Activated T-cell treated with anti-CD3 and anti-CD28 coated beads for 48 hours (primary cell): ENCODE measurements around the gene ZNF460.
"Not testable (repeated sequence)": the region's sequence is repeated elsewhere in the genome, so short reads cannot be mapped to it uniquely, and the experiment has no call there.

Experiments
- DNase-seq: peaks from one replicate; pipeline ENCODE4 v3.0.0-alpha.2; 2020; ENCODE audit warnings: low read depth

Gene ZNF460

DNA sequence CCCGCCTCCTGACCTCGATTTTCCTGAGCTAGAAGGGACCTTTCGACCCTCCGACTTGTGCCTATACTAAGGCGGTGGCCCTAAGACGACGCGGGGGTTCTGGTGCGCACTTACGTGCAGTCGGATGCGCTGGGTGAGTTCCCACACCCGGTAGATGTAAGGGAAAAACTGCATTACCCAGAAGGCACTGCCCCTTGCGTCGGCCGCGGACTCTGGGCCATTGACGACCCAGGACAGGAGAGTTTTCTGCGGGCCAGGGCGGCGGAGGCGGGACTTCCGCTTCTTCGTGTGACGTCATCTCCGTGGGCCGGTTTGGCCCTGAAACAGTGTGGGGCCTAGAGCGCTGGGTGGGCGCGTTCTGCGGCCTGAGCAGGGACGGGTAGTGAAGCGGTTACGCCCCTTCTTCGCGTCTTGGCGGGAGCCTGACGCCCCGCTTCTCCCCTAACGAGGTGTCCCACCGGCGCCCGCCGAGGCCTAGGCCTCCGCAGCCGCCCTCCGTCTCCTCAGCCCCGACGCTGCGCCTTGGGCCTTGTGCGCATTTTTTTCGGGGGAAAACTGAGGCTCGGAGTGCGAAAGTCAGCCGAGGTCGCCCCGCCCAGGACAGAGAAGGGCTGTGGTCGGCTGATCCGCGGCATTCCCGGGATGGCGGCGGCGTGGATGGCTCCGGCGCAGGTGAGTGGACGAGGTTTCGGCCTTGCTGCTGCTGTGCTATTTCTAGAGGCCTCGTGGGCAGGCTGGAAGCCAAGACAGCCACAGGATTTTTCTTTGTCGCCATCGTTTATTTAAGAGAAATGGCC lies at the start of gene ZNF460:
ZNF460 (plus strand) TSS at position 321 of the 797 bp plus-strand sequence; CDS start at position 643, 322 bp downstream.
- peak; percentile 94 for DNase-seq

DNA sequence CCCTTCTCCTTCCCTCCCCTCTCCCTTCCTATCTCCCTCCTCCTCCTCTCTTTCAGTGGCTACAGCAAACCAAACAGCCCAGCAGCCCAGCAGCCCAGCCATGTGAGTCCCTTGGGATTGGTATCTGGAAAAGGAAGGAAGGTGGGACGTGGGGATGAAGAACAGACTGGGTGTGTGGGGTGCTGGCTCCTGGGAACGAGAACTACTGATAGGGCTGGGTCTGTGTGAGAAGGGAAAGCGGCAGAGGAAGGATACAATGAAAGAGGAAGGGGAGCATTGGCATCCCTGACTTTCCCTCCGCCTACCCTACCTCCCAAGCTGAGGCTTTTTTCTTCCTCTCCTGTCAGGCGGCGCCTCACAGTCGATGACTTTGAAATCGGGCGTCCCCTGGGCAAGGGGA lies 48.6 kb upstream of the ZNF460 start:
- no peak for DNase-seq

DNA sequence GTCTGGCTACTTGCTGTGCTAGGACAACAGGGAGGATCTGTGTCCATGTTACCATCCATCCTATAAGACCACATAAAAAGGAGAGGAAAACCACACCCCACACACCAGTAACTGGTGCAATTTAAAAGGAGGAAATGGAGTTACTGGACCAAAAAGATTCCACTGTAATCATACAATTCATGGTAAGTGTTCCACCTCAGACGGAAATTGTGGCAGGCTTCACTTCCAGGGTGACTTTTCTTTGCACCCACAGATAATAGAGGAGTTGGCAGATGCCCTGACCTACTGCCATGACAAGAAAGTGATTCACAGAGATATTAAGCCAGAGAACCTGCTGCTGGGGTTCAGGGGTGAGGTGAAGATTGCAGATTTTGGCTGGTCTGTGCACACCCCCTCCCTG lies 47.1 kb upstream of the ZNF460 start:
- DNase-seq, result no peak

DNA sequence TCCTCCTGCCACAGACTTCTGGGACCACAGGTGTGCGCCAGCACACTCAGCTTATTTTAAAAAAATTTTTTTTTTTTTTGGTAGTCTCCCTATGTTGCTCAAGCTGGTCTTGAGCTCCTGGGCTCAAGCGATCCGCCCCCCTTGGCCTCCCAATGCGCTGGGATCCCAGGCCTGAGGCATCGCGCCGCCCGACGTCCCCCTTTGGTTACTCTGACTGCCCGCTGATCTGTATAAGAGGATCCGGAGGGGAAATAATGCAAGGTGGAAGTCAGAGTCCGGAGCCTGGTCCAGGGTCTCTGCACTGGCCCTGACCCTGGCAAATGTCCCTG lies 40.3 kb upstream of the ZNF460 start:
- no peak for DNase-seq

DNA sequence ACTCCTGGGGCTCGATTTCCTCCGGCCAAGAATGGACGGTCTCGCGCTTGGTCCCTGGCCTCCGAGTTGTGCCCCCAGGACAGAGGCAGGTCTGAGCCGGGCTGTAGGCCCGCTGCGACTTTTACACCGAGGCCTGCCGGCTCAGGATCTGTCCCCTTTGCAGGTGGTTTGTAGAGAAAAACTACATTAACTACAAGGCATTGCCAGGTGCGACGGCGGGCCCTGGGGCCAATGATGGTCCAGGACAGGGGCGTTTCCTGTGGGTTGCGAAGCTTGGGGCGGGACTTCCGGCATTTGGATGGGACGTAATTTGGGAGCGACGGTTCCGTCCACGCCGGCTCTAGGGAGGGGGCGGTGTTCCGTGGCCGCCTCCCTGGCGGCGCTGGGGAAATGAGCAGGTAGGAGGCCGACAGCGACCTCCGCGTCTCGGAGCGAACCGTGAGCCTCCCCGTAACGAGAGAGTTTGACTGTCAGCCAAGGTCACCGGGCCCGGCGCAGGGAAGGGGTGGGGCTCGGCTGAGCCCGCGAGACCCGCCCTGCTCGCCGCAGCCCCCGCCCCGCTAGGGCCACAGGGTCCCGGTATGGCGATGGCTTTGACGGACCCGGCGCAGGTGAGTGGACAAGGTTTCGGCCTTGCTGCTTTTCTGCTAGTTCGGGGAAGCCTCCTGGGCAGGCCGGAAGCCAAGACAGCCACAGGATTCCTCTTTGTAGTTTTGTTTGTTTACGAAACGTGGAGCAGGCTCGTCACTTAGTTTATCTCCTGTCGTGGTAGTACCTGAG lies 39.8 kb upstream of the ZNF460 start, which contains the start of gene ZNF805:
ZNF805 (plus strand) TSS at position 322 of the 780 bp plus-strand sequence; CDS start at position 582, 260 bp downstream.
- peak; percentile 91 for DNase-seq

DNA sequence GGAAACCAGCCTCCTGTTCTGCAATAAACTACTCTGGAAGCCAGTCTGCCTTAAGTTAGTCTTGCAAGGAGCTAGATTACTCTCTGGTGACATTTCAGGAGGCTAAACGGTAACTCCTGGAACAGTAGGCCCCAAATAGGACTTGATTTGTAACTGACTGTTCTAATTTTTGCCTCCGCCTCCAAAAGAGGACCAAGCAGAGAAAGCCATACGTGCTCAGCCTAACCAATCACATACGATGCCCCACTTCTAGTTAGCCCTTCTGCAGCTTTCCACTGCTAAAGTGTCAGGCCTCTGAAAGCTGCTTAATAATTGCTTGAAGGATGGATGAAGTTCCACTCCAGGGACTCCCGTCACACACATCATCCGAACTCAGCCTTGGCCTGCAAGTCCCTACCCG lies 39.1 kb upstream of the ZNF460 start:
- no peak for DNase-seq

DNA sequence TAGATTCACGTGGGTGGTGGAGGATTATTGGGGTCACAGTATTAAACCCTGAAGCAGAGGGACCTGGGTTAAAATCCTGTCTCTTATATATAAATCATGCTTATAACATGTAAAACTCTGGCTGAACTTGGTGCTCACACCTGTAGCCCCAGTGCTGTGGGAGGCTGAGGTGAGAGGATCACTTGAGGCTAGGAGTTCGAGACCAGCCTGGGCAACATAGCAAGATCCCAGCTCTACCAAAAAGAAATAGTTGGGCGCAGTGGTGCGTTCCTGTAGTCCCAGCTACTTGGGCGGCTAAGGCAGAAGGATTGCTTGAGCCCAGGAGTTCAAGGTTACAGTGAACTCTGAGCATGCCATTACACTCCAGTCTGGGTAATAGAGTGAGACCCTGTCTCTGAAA lies 37.5 kb upstream of the ZNF460 start:
- DNase-seq, result no peak

DNA sequence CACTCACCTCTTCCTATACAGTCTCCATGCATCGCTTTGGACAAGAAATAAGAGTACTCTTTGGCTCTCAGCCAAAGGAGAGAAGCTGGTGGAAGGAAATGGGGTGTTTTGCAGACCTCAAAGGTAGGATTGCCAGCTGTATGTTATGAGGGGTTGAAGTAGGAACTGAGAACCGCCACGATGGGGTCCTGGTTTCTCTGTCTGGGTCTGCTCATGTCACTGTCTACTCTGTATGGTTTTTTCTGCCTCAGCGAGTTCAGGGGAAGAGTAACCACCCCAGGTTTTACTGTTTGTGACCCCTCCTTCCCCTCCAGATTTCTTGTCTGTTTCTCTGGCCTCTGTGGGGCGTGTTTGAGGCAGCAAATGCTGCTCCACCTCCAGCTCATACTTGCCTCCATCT lies 35.8 kb upstream of the ZNF460 start:
- no peak for DNase-seq

DNA sequence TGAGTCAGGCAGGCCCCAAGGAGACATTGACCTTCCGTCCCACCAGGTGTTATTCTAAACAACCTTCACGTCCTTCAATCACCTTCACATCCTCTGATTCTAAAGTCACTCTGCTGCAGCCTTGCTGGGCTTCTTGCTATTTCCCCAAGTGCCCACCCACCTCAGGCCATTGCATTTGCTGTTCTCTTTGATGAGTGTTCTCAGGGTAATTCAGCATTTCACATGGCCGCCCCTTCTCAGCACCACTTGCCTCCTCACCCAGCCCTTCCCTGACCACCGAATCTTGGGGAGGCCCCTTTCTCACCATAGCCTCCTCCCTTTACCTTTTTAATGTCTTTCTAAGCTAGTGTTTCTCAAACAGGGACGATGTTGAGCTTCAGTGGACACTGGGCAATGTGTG lies 35.2 kb upstream of the ZNF460 start:
- no peak for DNase-seq

DNA sequence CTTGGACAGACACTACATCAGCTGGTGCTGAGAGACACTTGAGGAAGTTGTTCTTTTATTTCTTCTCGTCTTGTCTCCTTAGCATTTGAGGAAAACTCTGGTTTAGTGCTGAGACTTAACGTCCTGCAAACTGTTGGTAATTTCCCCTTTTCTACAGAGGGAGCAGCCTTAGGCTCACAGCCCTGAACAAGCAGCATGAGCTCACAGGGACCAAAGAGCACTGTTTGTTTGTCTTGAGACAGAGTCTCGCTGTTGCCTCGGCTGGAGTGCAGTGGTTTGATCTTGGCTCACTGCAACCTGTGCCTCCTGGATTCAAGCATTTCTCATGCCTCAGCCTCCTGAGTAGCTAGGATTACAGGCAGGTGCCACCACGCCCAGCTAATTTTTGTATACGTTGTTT lies 34.3 kb upstream of the ZNF460 start:
- DNase-seq, result no peak

DNA sequence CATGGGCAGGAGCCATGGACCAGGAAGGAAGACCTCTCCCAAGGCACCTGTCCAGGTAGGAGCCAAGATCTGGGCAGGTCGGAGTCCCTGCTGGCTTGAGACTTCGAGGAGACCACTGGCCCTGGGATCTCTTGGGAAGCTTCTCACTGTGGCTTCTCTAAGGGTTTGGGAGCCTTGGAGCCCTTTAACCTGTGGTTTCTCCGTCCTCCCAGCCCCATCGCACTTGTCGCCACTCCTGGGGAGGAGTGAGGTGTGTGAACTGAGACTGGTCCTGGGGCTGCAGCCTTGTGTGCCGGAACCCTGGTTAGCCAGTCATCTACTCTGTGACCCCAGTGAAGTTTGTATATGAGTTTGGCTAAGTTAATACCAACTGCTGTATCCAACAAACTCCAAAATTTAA lies 31.6 kb upstream of the ZNF460 start:
- DNase-seq, result no peak

DNA sequence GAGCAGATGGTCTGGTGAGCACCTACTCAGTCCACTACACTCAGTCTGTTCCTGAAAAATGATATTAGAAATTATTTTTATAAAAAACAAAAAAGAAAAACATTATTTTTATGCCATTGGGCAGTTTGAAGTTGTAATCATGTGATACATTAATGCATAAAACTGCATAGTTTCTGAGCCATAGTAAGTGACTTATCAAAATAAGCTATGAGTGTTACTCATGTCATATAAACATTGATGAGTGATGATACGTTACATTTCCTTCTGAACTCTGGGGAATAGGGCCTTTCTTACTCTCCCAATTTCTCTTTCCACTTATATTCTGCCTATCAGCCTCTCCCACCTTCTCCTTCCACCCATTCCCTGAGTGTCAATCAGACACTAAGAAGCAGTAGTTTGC lies 31.0 kb upstream of the ZNF460 start:
- no peak for DNase-seq

DNA sequence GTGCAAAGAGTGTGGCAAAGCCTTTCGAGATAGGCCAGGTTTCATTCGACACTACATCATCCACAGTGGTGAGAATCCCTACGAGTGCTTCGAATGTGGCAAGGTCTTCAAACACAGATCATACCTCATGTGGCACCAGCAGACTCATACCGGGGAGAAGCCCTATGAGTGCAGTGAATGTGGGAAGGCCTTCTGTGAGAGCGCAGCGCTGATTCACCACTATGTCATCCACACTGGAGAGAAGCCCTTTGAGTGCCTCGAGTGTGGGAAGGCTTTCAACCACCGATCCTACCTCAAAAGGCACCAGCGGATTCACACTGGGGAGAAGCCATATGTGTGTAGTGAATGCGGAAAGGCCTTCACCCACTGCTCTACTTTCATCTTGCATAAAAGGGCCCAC lies 26.5 kb upstream of the ZNF460 start:
- DNase-seq, result peak; percentile 11

DNA sequence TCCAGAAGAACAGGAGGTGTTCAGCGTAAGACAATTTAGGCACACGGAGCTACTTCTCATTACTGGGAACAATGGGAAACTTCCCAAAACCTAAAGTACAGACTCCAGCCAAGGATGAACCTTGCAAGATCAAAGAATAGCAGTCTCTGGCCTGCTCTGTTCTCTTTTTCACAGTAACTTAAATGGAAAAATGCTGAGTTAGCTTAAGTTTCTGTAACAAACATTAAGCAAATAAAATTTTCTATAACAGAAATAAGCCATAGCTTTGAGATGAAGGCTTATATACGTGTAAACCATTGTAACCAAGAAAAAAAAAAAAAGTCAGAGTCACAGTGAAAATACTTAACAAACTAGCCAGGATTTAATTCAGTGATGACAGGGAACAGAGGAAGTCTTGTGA lies 18.2 kb upstream of the ZNF460 start:
- DNase-seq, result no peak

DNA sequence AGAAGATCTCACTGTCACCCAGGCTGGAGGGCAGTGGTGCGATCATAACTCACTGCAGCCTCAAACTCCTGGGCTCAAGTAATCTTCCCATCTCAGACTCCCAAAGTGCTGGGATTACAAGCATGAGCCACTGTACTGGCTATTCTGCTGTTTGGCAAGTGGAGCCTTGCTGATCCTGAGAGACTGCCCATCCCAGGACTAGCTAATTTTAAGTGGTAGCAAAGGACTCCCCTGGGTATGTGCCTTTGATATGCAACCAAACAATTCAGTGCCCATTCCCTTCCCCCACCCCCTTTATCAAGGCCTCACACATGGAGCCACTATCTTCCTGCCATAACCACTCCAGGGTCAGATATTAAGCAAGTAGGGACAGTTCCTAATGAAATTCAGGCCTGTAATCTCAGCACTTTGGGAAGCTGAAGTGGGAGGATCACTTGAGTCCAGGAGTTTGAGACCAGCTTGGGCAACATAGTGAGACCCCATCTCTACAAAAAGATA lies 17.0 kb upstream of the ZNF460 start:
- no peak for DNase-seq

DNA sequence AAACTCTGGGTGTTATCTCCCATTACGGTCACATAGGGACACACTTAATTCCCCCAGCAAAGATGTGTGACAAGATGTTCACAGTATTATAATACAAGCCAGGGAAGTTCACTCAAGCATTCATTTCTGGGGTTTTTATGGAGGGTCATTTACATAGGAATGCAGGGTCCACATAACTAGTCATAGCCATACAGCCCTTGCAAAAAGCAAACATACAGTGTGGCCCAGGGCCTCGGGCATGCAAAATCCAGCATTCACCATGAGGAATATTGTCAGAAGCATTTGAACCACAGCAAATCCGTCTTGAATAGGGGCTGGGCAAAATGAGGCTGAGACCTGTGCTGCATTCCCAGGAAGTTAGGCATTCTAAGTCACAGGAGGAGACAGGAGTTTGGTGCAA lies 13.0 kb upstream of the ZNF460 start:
- DNase-seq, result no peak

DNA sequence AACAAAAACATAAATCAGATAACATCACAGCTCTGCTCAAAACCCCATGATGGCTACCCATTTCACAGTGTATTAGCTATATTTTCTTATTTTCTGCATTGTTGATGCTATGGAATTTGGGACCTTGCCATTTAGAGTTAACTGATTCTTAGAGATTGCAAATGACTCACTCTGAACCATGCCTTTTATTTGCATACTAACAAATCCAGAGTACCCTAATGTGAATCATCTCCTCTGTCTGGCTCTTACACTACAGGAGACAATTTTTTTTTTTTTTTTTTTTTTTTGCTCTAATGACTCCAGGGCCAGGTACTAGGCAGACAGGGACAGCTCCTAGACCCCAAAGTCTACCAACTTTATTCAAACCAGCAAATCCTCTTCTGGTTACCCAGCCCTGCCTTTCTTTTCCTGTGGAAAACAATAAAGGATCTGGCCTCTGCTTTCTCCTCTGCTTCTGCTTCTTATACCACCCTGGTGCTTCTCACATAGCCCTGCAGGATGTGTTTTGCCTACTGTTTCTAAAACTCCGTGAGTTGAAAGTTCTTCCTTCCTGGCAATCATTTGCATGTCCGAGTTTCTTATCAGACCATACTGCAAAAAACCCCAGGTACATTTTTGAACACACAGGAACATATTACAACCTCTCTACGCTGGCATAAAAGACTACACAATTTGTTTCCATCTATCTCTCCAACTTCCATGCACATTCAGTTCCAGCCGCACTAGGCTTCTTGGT lies 10.6 kb upstream of the ZNF460 start:
- no peak for DNase-seq

DNA sequence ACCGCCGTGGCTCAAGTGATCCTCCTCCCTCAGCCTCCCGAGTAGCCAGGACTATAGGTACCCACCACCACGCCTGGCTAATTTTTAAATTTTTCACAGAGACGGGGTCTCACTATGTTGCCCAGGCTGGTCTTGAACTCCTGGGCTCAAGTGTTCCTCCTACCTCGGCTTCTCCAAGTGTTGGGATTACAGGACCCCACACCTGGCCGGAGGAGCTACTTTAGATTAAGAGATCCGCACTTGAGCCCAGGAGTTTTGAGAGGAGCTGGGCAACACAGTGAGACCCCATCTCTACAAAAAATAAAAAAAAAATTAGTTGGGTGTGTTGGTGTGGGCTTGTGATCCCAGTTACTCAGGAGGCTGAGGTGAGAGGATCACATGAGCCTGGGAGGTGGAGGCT lies 9.0 kb upstream of the ZNF460 start:
- DNase-seq, result no peak

DNA sequence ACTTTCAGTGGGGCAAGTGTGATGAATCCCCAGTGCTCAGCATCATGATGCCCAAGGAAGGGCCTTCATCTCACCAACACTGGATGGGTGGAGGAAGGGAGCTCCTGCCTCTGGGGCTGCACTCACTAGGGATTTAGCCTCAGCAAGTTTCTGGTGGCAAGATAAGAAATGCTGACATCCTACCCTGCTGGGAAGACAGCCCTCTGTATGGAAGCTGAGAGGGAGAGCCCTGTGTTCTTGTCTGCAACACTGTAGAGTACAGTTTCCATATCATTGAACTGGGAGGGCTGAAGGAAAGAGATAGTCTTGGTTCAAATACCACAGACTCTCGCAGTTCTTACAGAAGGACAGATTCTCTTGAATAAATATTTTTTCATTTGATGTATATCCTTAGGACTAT lies 7.3 kb upstream of the ZNF460 start:
- DNase-seq, result no peak

DNA sequence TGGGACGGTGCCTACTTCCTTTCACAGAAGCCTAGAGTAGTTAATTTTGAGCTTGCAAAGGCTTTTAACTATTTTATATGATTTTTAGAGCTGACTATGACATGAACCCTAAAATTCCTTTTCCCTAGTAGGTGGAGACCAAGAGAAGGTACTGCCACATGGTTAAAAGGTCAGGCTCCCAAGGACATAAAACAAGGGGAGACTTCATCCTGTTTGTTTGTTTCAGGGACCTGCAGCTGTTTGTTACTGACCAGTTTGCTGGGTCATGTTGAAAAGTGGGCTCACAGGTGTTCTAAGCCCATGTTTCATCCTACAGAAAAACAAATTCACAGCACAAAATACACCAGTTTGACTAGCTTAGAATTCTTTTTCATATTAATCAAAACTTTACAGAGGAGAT lies 3.9 kb upstream of the ZNF460 start:
- no peak for DNase-seq

DNA sequence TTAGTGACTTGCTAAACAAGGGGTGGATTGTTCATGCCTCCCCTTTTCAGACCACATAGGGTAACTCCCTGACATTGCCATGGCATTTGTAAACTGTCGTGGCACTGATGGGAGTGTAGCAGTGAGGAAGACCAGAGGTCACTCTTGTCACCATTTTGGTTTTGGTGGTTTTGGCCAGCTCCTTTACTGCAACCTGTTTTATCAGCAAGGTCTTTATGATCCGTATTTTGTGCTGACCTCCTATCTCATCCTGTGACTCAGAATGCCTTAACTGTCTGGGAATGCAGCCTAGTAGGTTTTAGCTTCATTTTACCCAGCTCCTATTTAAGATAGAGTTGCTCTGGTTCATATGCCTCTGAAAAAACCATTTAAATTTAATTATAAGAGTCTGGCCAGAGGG lies 1.8 kb upstream of the ZNF460 start:
- DNase-seq, result not testable (repeated sequence)

DNA sequence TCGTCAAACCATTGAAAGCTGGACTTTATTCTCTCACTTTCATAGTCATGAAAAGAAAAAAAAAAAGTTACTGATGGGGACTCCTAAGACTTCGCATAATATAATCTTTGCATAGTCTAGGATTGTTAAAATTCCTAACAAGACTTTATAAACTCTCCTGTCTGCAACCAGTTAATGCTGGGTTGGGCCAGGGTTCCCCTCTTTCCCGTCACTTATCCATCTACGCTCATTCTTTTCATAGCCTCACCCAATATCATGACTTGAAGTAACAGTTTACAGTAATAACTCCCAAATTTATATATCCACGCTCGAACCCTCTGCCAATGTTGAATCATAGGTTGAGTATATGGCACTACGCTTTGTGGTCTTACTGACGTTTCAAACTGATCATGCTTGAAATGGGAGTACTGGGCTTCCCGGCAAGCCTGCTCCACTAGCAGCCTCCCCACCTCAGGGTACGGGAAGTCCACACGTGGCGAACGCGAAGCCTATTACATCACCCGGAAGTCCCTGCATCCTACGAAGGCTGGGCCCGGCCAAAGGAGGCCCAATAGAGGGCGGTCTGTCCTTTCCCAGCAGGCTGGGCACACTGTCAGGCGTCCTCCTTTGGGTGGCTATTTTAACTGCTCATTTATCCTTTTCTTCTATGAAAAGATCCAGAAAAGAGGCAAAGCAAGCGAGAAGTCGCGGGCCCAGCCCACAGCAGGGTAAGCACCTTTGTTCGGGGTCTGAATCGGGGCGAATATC lies 694 bp upstream of the ZNF460 start:
- DNase-seq, result peak; percentile 72
